ENCODE results near the gene VPS37D. TPM values are rescaled to one million over a fixed set of nuclear protein-coding genes. Genes with fewer than 3 reads are reported as not detected.

Gene VPS37D
- total RNA-seq, 1 donor from 2014 or later: 9.8 TPM

DNA sequence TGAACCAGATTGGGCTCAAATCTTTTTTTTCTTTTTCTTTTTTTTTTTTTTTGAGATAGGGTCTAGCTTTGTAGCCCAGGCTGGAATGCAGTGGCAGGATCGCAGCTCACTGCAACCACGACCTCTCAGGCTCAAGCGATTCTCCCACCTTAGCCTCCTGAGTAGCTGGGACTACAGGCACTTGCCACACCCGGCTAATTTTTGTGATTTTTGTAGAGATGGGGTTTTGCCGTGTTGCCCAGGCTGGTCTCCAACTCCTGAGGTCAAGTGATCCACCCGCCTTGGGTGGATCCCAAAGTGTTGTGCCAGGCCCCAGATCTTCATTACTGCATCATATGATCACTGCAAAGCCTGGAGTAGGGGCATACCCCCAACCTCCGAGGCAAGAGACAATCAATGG, 12.9 kb downstream of the VPS37D start:
- H3K27ac Mint-ChIP-seq (ENCODE audit: unreplicated experiment): no peak overlapping the region
- H3K27me3 Mint-ChIP-seq (ENCODE audit: unreplicated experiment): peaks cover 9% of the 10 kb centered on the region
- no peak overlapping the region for H3K4me3 Mint-ChIP-seq (ENCODE audit: unreplicated experiment)
- H3K9me3 Mint-ChIP-seq (ENCODE audit: unreplicated experiment): no peaks in the 10 kb centered on the region
- H3K4me1 Mint-ChIP-seq (ENCODE audit: unreplicated experiment): peaks cover 16% of the 10 kb centered on the region
- peaks cover 13% of the 10 kb centered on the region for H3K36me3 Mint-ChIP-seq (ENCODE audit: low read depth, unreplicated experiment)
- TF ChIP-seq, protein P1, sequence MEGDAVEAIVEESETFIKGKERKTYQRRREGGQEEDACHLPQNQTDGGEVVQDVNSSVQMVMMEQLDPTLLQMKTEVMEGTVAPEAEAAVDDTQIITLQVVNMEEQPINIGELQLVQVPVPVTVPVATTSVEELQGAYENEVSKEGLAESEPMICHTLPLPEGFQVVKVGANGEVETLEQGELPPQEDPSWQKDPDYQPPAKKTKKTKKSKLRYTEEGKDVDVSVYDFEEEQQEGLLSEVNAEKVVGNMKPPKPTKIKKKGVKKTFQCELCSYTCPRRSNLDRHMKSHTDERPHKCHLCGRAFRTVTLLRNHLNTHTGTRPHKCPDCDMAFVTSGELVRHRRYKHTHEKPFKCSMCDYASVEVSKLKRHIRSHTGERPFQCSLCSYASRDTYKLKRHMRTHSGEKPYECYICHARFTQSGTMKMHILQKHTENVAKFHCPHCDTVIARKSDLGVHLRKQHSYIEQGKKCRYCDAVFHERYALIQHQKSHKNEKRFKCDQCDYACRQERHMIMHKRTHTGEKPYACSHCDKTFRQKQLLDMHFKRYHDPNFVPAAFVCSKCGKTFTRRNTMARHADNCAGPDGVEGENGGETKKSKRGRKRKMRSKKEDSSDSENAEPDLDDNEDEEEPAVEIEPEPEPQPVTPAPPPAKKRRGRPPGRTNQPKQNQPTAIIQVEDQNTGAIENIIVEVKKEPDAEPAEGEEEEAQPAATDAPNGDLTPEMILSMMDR (IDR thresholded peaks at IDR 0.05; ENCODE audit: unreplicated experiment): no peak
- DNase-seq (ENCODE audit: low spot score): no peak

DNA sequence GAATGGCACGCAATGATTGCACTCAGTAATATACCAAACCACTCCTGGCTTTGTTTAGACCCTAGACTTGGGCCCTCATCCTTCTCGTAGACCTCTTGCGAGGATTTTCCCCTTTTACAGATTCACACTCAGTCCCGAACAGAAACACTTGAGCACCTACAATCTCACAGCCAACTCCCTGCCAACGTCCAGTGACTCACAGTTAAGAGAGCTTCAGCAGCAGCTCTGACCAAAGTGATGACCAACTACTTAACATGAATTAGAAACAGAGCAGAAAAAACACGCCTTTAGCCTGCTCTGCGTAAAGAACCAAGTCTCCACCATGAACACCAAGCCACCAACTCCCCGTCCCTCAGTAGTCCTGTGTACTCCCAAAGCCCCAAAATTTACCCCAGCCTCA, 13.4 kb downstream of the VPS37D start:
- H3K36me3 Mint-ChIP-seq (ENCODE audit: low read depth, unreplicated experiment): peaks cover 13% of the 10 kb centered on the region
- no peaks in the 10 kb centered on the region for H3K9me3 Mint-ChIP-seq (ENCODE audit: unreplicated experiment)
- no peak for DNase-seq (ENCODE audit: low spot score)
- H3K27ac Mint-ChIP-seq (ENCODE audit: unreplicated experiment): peak overlapping the region; percentile 13
- H3K4me3 Mint-ChIP-seq (ENCODE audit: unreplicated experiment): peak overlapping the region; percentile 48
- TF ChIP-seq, protein P1 (IDR thresholded peaks at IDR 0.05; ENCODE audit: unreplicated experiment): no peak
- H3K4me1 Mint-ChIP-seq (ENCODE audit: unreplicated experiment): peaks cover 16% of the 10 kb centered on the region
- peaks cover 9% of the 10 kb centered on the region for H3K27me3 Mint-ChIP-seq (ENCODE audit: unreplicated experiment)

DNA sequence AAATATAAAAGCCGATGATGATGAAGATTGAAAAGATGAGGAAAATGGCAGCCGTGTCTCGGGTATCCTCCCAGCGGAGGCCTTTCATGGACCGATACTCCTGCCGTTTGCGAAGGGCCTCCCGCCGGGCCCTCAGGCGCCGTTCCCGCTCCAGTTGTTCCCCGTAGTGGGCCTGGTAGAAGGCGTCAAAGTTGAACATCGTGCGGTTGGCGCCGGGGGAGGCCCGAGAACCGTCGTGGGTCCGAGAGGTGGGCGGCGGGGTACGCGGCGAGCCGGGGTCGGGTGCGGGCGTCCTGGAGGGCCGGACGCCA, 15.1 kb downstream of the VPS37D start:
- Mint-ChIP-seq H3K27ac (ENCODE audit: unreplicated experiment) (peak overlapping the region; percentile 72), H3K4me1 (ENCODE audit: unreplicated experiment) (peaks cover 16% of the 10 kb centered on the region), H3K27me3 (ENCODE audit: unreplicated experiment) (peaks cover 9% of the 10 kb centered on the region), H3K4me3 (ENCODE audit: unreplicated experiment) (peak overlapping the region; percentile 99), H3K9me3 (ENCODE audit: unreplicated experiment) (no peaks in the 10 kb centered on the region), H3K36me3 (ENCODE audit: low read depth, unreplicated experiment) (peaks cover 13% of the 10 kb centered on the region)
- TF ChIP-seq, protein P1 (IDR thresholded peaks at IDR 0.05; ENCODE audit: unreplicated experiment): no peak
- DNase-seq (ENCODE audit: low spot score): no peak

DNA sequence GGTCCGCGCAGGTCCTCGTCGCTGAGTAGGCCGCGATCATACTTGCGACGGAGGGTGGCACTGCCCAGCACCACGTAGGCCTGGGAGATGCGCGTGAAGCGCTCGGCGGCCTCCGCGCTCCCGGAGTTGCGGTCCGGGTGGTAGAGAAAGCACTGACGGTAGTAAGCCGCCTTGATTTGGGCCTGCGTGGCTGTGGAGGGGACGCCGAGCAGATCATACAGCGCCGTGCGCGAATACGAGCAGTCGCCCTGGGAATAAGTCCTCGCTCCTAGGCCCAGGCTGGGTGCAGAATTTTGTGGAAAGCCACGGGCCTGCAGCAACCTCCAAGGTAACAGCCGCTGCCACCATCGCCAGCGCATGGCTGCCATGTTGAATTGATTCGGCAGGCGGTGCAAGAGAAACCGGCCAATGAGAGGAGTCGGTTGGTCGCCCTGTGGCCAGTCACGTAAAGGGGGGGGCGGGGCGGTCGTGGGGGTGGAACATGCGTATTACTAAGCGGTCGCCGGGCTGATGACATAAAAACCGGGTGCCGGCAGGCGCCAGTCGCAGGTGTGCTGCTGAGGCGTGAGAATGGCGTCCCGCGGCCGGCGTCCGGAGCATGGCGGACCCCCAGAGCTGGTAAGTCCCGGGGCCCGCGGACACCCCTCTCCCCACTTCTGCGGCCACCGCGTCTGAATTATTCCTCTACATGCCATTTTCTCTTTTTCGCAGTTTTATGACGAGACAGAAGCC, 15.6 kb downstream of the VPS37D start, which contains the start of the genes BUD23 and DNAJC30:
Gene BUD23, plus strand, starts transcription at position 542 of the 732 bp plus-strand sequence. Its CDS starts 29 bp downstream, at position 571.
Gene DNAJC30, minus strand, starts transcription at position 398 of the 732 bp plus-strand sequence. Its CDS starts 30 bp downstream, at position 368.
- Mint-ChIP-seq H3K36me3 (ENCODE audit: low read depth, unreplicated experiment) (peaks cover 8% of the 10 kb centered on the region), H3K27ac (ENCODE audit: unreplicated experiment) (peak within 1 kb of the TSS; percentile 92), H3K4me1 (ENCODE audit: unreplicated experiment) (peaks cover 16% of the 10 kb centered on the region), H3K4me3 (ENCODE audit: unreplicated experiment) (peak within 1 kb of the TSS; percentile 99), H3K27me3 (ENCODE audit: unreplicated experiment) (peaks cover 9% of the 10 kb centered on the region), H3K9me3 (ENCODE audit: unreplicated experiment) (no peaks in the 10 kb centered on the region)
- TF ChIP-seq, protein P1 (IDR thresholded peaks at IDR 0.05; ENCODE audit: unreplicated experiment): no peak
- peak; percentile 95 for DNase-seq (ENCODE audit: low spot score)

Data from endothelial cell (in vitro differentiated cells).